ENCODE results near the gene GLG1.

The GLG1 gene

GRCh38 chr16:74505011-74505410, 101.9 kb downstream of the GLG1 start:
- DNase-seq: no peak
- no peak for TF ChIP-seq POLR2A (IDR thresholded peaks at IDR 0.05; ENCODE audit: low read length)
- TF ChIP-seq GATA1 (IDR thresholded peaks at IDR 0.05; ENCODE audit: low read depth, low read length): no peak

GRCh38 chr16:74503412-74503811, 103.5 kb downstream of the GLG1 start:
- DNase-seq: no peak
- TF ChIP-seq POLR2A (IDR thresholded peaks at IDR 0.05; ENCODE audit: low read length) (no peak), GATA1 (IDR thresholded peaks at IDR 0.05; ENCODE audit: low read depth, low read length) (no peak)

DNA sequence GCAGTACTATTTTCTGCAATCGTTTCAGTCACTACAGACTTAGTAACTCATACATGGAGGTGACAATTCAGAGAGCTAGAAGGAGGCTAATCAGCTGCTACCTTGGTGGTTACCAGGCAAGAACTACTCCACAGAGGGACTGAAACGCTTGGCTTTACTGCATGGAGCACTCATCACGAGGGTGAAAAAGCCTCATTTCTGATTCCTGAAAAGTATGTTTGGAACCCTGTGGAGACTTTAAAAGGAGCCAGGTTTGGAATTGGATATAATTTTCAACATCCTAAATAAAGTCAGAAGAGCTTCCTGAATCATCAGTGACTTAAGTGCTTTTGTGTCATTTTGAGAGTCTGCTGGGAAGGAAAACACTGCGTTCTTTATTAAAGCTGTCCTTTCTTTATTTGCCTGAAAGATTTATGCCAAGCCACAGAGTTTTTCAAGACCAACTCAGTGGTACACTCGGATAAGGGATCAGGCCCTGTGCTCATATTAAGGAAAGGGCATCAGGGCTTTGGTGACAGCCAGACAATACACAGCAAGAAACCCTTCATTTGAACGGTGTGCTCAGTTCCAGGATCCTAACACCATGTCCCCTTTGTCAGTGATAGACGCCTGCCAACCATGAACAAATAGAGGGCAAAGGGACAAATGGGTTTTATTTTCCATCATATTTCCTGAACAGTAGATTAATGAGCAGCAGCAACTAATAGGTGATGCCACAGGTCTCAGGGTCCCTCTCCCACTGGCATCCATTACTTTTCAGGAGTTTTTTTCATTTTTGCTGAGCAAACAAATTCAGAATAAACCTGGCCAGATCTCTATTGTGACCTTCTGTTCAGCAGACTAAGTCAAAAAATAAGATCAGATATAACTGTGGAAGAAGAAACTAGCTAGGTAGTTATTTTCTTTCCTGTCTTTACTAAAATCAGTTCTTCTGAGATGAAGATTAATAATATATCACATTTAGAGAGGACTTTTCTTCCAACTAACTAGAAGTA, 105.1 kb downstream of the GLG1 start:
- DNase-seq: no peak

GRCh38 chr16:74500907-74501306, 106.0 kb downstream of the GLG1 start:
- no peak for TF ChIP-seq POLR2A (IDR thresholded peaks at IDR 0.05; ENCODE audit: low read length)
- TF ChIP-seq GATA1 (IDR thresholded peaks at IDR 0.05; ENCODE audit: low read depth, low read length): no peak
- DNase-seq: no peak

More for the DNA sequence above, 105.1 kb downstream of the GLG1 start:
- no peak for TF ChIP-seq POLR2A (IDR thresholded peaks at IDR 0.05; ENCODE audit: low read length)
- TF ChIP-seq GATA1 (IDR thresholded peaks at IDR 0.05; ENCODE audit: low read depth, low read length): no peak

- DNase-seq: no peak
- TF ChIP-seq POLR2A (IDR thresholded peaks at IDR 0.05; ENCODE audit: low read length) (no peak), GATA1 (IDR thresholded peaks at IDR 0.05; ENCODE audit: low read depth, low read length) (no peak)
Observed at GRCh38 chr16:74499114-74499513, 107.8 kb downstream of the GLG1 start.

DNA sequence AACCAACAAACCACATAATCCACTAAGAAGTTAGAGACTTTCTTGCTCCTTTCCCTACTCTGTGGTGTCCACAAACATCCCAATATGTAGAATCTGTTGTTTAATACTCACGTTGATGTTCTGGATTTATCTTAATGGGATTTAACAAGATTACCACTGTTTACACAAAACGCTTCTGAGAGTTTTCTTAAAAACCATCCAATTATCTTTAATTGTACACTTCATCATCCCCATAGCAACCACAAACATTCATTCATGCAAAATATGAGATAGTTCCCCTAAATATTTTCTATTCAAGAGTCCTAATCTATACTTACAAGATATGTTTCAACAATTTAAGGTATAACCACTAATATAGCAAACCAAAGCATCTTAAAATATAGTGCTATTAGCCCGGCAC, 109.2 kb downstream of the GLG1 start:
- no peak for DNase-seq
- TF ChIP-seq POLR2A (IDR thresholded peaks at IDR 0.05; ENCODE audit: low read length) (no peak), GATA1 (IDR thresholded peaks at IDR 0.05; ENCODE audit: low read depth, low read length) (no peak)

- TF ChIP-seq GATA1 (IDR thresholded peaks at IDR 0.05; ENCODE audit: low read depth, low read length): no peak
- TF ChIP-seq POLR2A (IDR thresholded peaks at IDR 0.05; ENCODE audit: low read length): no peak
- no peak for DNase-seq
Observed at GRCh38 chr16:74496054-74496453, 110.9 kb downstream of the GLG1 start.

GRCh38 chr16:74492976-74493375, 113.9 kb downstream of the GLG1 start:
- TF ChIP-seq POLR2A (IDR thresholded peaks at IDR 0.05; ENCODE audit: low read length) (no peak), GATA1 (IDR thresholded peaks at IDR 0.05; ENCODE audit: low read depth, low read length) (no peak)

DNA sequence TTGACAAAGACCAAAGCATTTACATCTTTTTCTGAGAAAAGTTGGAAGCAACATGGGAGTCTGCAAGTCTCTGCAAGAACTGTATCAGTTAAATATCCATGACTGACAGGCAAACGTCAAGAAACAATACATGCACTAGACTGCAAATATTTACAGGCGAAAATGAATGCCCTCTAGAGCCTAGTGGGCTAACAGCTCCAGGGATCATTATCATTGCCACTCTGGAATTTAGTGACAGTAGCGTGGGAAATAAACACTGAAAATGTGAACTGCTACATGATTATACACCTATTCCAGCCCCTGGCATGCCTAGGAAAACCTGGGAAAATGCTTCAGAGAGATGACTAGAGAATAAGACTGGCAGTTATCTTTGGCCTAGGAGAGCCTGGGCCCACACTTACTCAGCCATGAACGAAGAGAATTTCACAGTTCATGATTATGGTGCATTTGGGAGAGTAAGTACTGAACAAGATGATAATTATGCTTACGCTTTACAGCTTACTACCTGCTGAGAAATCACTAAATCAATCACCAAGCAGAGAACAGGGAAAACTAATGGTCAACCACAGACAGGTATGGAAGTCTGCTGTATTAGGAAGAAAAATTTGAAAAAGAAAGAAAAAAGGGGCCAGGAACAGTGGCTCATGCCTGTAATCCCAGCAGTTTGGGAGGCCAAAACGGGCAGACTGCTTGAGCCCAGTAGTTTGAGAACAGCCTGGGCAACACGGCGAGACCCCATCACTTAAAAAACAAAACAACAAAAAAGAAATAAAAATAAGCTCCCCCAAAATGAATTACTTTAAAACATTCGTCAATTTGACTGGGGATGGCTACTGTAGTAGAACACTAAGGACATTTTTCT, 119.0 kb downstream of the GLG1 start:
- TF ChIP-seq GATA1 (IDR thresholded peaks at IDR 0.05; ENCODE audit: low read depth, low read length) (no peak), POLR2A (IDR thresholded peaks at IDR 0.05; ENCODE audit: low read length) (no peak)
- no peak for DNase-seq

More at GRCh38 chr16:74492976-74493375, 113.9 kb downstream of the GLG1 start:
- no peak for DNase-seq

GRCh38 chr16:74485916-74486315, 121.0 kb downstream of the GLG1 start:
- no peak for TF ChIP-seq GATA1 (IDR thresholded peaks at IDR 0.05; ENCODE audit: low read depth, low read length)
- DNase-seq: no peak

GRCh38 chr16:74480150-74481029, 126.5 kb downstream of the GLG1 start:
- no peak for TF ChIP-seq GATA1 (IDR thresholded peaks at IDR 0.05; ENCODE audit: low read depth, low read length)
- no peak for TF ChIP-seq POLR2A (IDR thresholded peaks at IDR 0.05; ENCODE audit: low read length)
- no peak for DNase-seq

GRCh38 chr16:74477226-74477625, 129.7 kb downstream of the GLG1 start:
- DNase-seq: no peak
- TF ChIP-seq POLR2A (IDR thresholded peaks at IDR 0.05; ENCODE audit: low read length): no peak
- TF ChIP-seq GATA1 (IDR thresholded peaks at IDR 0.05; ENCODE audit: low read depth, low read length): no peak

- DNase-seq: peak; percentile 10 to 54
- TF ChIP-seq GATA1 (IDR thresholded peaks at IDR 0.05; ENCODE audit: low read depth, low read length): no peak
Observed at GRCh38 chr16:74474416-74474815, 132.5 kb downstream of the GLG1 start.
